Activated B cell treated with CpG ODN at 0.5 μM for 24 hours (primary cell): Measurements from ENCODE around the gene TEX44. TPM values are rescaled to one million over a fixed set of nuclear protein-coding genes. Genes with fewer than 3 reads are reported as not detected.
A peak's percentile ranks its signal among the peaks of the same experiment; 100 is the strongest.

ENCODE experiments used
- ATAC-seq: fragments of 200-7000 bp; cut with Tn5 transposase; one replicate; pipeline ENCODE4 v1.10.0; 2021; ENCODE audit warnings: low read depth, mild to moderate bottlenecking, moderate library complexity
- CTCF ChIA-PET: fragments of 350-600 bp; sonication (Branson Sonifier 250); formaldehyde crosslinking; loops from one replicate; lab custom pipeline; 2021; ENCODE audit warnings: antibody characterized with exemption; lab: Charles Lee
- POLR2A ChIA-PET: fragments of 350-600 bp; sonication (Branson Sonifier 250); formaldehyde crosslinking; loops from one replicate; lab custom pipeline; 2021; ENCODE audit warnings: antibody characterized with exemption; lab: Charles Lee
- DNase-seq: peaks from one replicate; pipeline ENCODE4 v3.0.0; 2022
- H3K27ac Mint-ChIP-seq: one replicate; pipeline ENCODE4 v1.8.0; 2020; ENCODE audit warnings: mixed read lengths
- H3K27me3 Mint-ChIP-seq: one replicate; pipeline ENCODE4 v1.8.0; 2021; ENCODE audit warnings: mixed read lengths
- H3K36me3 Mint-ChIP-seq: one replicate; pipeline ENCODE4 v1.8.0; 2021; ENCODE audit warnings: low read depth, mixed read lengths
- H3K4me1 Mint-ChIP-seq: one replicate; pipeline ENCODE4 v1.8.0; 2021; ENCODE audit warnings: mixed read lengths
- H3K4me3 Mint-ChIP-seq: one replicate; pipeline ENCODE4 v1.8.0; 2020; ENCODE audit warnings: mild to moderate bottlenecking, mixed read lengths
- H3K9me3 Mint-ChIP-seq: one replicate; pipeline ENCODE4 v1.8.0; 2020; ENCODE audit warnings: mixed read lengths
- CTCF ChIP-seq: fragments of 200-600 bp; IDR thresholded peaks from one replicate; pipeline ENCODE4 v1.8.0; 2022; ENCODE audit warnings: antibody characterized with exemption, mild to moderate bottlenecking
- intact Hi-C: fragments of 100-400 bp; cut with micrococcal nuclease; formaldehyde crosslinking; loops from one replicate; pipeline ENCODE4 v1.15.1; 2024
- total RNA-seq: library from RNA; stranded (reverse); gene quantifications from 2 replicates; pipeline ENCODE4 v1.2.3, GENCODE V29; 2022

The TEX44 gene
- total RNA-seq, 1 donor from 2014 or later = not detected

DNA sequence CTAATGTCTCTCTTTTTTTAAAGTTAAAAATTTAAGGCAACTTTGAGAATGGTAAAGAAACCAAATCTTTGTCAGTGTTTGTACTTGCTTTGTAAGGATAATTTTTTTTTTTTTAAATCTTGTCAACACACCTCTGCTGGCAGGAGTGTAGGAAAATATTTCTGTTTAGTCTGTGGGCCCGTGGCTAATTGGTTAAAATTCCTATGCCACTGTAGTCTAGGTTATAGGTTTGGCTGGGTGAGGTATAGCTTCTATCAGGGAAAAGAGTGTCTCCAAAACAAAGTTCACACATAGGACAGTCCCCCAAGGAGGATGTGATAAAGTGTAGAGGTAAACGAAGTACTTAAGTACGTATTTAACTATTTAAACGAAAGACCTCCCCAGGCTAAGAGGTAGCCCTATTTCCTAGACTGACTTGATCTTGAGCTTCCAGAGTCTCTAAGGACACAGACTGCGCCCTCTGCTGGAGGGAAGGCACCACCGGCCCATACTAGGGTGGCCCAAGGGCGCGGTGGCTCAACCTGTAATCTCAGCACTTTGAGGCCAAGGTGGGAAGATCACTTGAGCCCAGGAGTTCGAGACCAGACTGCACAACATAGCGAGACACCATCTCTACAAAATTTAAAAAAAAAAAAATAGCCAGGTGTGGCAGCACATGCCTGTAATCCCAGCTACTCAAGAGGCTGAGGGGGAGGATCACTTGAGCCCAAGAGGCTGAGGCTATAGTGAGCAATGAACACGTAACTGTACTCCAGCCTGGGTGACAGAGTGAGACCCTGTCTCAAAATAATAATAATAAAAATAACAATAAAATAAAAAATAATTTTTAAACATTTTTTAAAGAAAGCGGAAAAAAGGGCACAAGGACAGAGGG lies 8.9 kb downstream of the TEX44 start:
- peak; percentile 14 for ATAC-seq
- peak; percentile 58 for DNase-seq
- no peaks in the 10 kb centered on the region for H3K9me3 Mint-ChIP-seq
- H3K36me3 Mint-ChIP-seq = no peaks in the 10 kb centered on the region
- H3K4me3 Mint-ChIP-seq = peak overlapping the region; percentile 61
- POLR2A ChIA-PET = interaction anchor here (0.6 to 2.9 kb wide), 11 partner anchors 11 to 375 kb away, joined by 3 to 27 read pairs (median 4); partner anchors contain the start of genes NCL and PTMA
- intact Hi-C loops = loop anchor here (1.0 to 5.0 kb wide), 6 partner anchors 38 to 889 kb away; partner anchors contain the start of genes CAB39 and NMUR1
- TF ChIP-seq CTCF = peak; percentile 54
- peak overlapping the region; percentile 83 for H3K27ac Mint-ChIP-seq
- CTCF ChIA-PET = interaction anchor here (0.5 to 4.6 kb wide), 23 partner anchors 11 to 367 kb away, joined by 3 to 39 read pairs (median 5); no protein-coding TSS in a partner anchor
- H3K27me3 Mint-ChIP-seq = no peaks in the 10 kb centered on the region
- H3K4me1 Mint-ChIP-seq = peaks cover 34% of the 10 kb centered on the region

DNA sequence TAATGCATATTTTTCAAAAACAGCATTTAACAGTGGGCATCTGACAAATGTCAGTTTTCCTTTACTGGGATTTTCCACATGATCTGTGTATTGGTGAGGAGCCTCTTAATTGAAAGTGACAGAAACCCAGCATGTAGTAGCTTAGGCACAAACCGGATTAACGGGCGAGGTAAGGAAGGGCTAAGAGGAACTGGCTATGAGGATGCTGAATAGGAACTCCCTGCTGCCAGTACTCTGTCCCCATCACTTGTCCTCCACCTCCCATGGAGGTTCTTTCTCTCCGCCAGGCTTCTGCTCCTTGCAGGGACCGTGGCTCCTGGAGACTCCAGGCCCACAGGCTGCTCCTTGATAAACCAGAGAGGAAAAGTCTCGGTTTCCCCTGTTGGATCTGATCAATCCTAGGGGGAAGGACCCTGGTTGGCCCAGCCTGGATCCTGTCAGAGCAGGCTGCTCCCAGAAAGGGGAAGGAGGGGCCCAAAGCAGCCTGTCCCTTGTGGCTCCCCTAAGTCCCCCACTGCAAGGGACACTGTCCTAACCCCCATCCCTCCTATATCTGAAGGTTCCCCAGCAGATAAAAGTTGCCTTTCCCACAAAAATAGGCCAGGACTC lies 10.3 kb downstream of the TEX44 start:
- H3K4me3 Mint-ChIP-seq = peak overlapping the region; percentile 35
- peaks cover 31% of the 10 kb centered on the region for H3K4me1 Mint-ChIP-seq
- TF ChIP-seq CTCF = no peak
- intact Hi-C loops = loop anchor here (5.0 kb wide), 2 partner anchors 376 to 891 kb away; partner anchors contain the start of gene CAB39
- no peaks in the 10 kb centered on the region for H3K27me3 Mint-ChIP-seq
- peak overlapping the region; percentile 86 for H3K27ac Mint-ChIP-seq
- H3K36me3 Mint-ChIP-seq = no peaks in the 10 kb centered on the region
- no peaks in the 10 kb centered on the region for H3K9me3 Mint-ChIP-seq
- POLR2A ChIA-PET = interaction anchor here (0.7 to 2.9 kb wide), 7 partner anchors 10 to 139 kb away, joined by 4 to 27 read pairs (median 6); partner anchors contain the start of genes NCL and TEX44
- DNase-seq = no peak
- no peak for ATAC-seq
- CTCF ChIA-PET = interaction anchor here (0.6 to 4.6 kb wide), 3 partner anchors 10 to 542 kb away, joined by 3 to 39 read pairs (median 14); no protein-coding TSS in a partner anchor

DNA sequence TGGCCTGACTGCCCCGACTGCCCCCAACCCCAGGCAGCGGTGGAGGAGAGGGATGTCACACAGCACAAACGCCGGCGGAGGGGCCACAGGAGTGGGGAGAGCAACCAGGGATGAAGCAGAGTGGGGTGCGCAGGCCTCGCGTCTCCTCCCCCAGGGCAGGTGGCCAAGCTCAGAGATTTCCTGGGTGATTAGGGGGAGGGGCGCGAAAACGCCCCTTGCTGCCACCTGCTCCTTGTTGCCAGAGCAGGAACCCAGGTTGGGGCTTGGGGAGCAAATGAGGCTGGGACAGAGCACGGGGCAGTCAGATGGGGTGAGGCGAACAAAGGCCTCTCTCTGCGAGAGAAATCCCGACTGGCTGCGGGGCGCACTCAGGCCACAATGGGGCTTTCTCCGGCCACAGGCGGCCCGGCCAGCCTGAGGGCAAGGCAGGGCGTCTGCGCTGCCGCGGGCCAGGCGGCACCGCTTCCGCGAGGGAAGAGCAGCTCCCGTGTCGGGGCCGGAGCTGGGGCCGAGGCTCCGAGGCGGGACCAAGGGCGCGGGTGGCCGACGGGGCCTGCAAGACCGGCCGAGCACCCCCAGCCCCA lies 11.5 kb downstream of the TEX44 start:
- Mint-ChIP-seq H3K27ac (peak overlapping the region; percentile 86), H3K4me3 (peak overlapping the region; percentile 77), H3K4me1 (peaks cover 31% of the 10 kb centered on the region), H3K9me3 (no peaks in the 10 kb centered on the region), H3K27me3 (no peaks in the 10 kb centered on the region), H3K36me3 (no peaks in the 10 kb centered on the region)
- ChIA-PET POLR2A (interaction anchor here (0.6 to 3.0 kb wide), 18 partner anchors 9 to 534 kb away, joined by 3 to 95 read pairs (median 5); partner anchors contain the start of genes COPS7B, NCL and PTMA), CTCF (interaction anchor here (0.9 to 2.4 kb wide), 5 partner anchors 9 to 110 kb away, joined by 3 to 11 read pairs (median 4); partner anchors contain the start of gene NMUR1)
- no peak for TF ChIP-seq CTCF
- DNase-seq = no peak
- intact Hi-C loops = loop anchor here (1.0 to 5.0 kb wide), 7 partner anchors 8 to 892 kb away; partner anchors contain the start of genes CAB39, NCL and PTMA
- peak; percentile 7 for ATAC-seq

DNA sequence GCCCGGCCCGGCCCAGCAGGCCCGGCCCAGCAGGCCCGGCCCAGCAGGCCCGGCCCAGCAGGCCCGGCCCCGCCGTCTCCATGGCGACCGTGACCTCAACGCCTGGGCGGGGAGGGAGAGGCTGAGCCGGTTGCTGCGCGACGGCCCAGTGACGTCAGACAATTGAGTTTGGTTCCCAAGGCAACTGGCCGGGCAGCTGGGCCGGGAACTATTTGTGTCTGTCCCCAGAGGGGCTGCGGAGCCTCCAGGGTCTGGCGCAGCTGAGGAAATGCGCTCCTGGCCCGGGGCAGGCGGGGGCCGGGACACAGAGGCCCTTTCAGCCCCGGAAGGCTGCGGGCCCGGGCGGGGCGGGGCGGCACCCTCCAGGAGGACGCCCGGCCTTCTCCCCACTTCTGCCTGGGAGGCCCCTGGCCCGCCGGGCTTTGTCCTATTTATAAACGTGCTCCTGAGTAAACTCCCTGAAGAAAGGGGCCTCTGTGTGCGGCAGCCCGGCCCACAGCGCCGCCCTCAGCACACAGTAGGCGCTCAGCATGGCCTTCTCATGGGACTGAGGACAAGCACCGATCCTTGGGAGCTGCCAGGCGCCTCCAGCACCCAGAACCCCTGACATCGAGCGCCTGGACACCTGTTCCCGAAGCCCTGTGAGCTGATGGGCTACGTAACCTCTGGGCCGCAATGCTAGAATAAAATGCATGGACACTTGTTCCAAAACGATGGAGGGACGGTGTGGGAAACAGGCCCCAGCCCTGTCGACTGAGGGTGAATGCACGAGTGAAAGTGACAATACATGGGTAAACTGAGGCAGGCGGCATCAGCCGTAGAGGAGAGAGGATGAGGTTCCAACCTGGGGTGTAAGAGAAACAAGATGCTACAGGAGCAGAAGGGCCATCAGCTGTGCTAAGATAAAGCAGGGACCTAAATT lies 12.3 kb downstream of the TEX44 start:
- H3K4me1 Mint-ChIP-seq = peaks cover 31% of the 10 kb centered on the region
- peak overlapping the region; percentile 87 for H3K27ac Mint-ChIP-seq
- H3K27me3 Mint-ChIP-seq = no peaks in the 10 kb centered on the region
- POLR2A ChIA-PET = interaction anchor here (0.5 to 3.0 kb wide), 20 partner anchors 9 to 1710 kb away, joined by 3 to 95 read pairs (median 5); partner anchors contain the start of genes COPS7B, NCL and PTMA
- CTCF ChIA-PET = interaction anchor here (0.9 to 2.4 kb wide), 5 partner anchors 9 to 109 kb away, joined by 3 to 11 read pairs (median 4); partner anchors contain the start of gene NMUR1
- ATAC-seq = peak; percentile 88
- no peaks in the 10 kb centered on the region for H3K36me3 Mint-ChIP-seq
- H3K4me3 Mint-ChIP-seq = peak overlapping the region; percentile 72
- H3K9me3 Mint-ChIP-seq = no peaks in the 10 kb centered on the region
- no peak for TF ChIP-seq CTCF
- peak; percentile 99 for DNase-seq
- intact Hi-C loops = loop anchor here (1.0 to 5.0 kb wide), 7 partner anchors 7 to 893 kb away; partner anchors contain the start of genes CAB39, NCL and PTMA
